ENCODE data around the gene FBXO31. TPM values are rescaled to one million over a fixed set of nuclear protein-coding genes. Genes with fewer than 3 reads are reported as not detected.

Gene FBXO31
- total and polyA plus RNA-seq, 2 donors (not counting 3 experiments of a cell fraction or from before 2014, with no cell fraction given), result 17.1 to 31.8 TPM

DNA sequence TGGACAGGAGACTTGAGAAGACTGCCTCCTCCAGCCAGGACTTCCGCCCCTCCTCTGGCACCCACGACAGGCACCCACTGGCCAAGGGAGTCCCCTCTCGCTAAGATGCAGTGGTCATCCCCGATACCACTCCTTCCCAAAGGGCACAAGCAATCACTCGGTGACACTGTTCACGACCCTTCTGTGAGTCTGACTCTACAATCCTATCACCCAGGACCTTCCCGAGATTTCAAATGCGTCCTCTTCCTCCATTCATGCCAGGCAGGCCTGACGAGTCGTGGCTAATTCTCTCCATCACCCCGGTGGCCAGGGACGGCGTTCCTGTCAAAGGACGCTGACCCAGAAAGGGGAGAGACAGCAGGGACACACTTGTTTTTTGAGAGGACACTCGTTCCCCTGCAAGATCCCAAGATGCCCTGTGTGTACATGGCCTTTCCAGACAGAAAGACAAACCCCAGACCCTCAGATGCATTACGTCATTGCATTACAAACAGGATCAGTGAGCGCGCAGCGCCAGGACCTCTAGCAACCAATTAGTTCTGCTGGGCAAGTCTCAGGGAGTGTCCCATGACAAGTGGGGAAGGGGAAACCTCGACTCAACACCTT lies 12.2 kb downstream of the FBXO31 start:
- FAIRE-seq (no peak), DNase-seq (ENCODE audit: low read depth, low spot score) (no peak)
- intact Hi-C loops (cut with micrococcal nuclease) (no loop called here), dilution Hi-C loops (cut with MboI; ENCODE audit: extremely low pct_ligation_motif_present, low sequenced_read_pairs) (no loop called here)
- CTCF ChIA-PET, result no interaction called here
- no peaks in the 10 kb centered on the region for H4K20me1 ChIP-seq (replicated peaks; ENCODE audit: control insufficient read depth, extremely low read depth, insufficient read depth, low read length)
- H3K79me2 ChIP-seq (ENCODE audit: control insufficient read depth, insufficient read depth, low read length), result peaks cover 55% of the 10 kb centered on the region
- H3K4me1 ChIP-seq (ENCODE audit: control insufficient read depth, extremely low read depth, insufficient read depth, low read length), result peaks cover 20% of the 10 kb centered on the region
- TF ChIP-seq MYC (IDR thresholded peaks at IDR 0.05; ENCODE audit: low read depth, low read length) (no peak), POLR2A (IDR thresholded peaks at IDR 0.05; ENCODE audit: low read depth, low read length) (no peak), EZH2 (IDR thresholded peaks at IDR 0.05; ENCODE audit: borderline replicate concordance, low read depth, low read length, severe bottlenecking) (no peak), FOS (IDR thresholded peaks at IDR 0.05; ENCODE audit: borderline replicate concordance, insufficient read depth, low read length) (no peak), GATA2 (IDR thresholded peaks at IDR 0.05; ENCODE audit: insufficient read depth, insufficient read length, low read depth, low read length) (no peak), JUN (IDR thresholded peaks at IDR 0.05; ENCODE audit: borderline replicate concordance, insufficient read depth, insufficient read length, low read depth) (no peak), POLR2AphosphoS5 (IDR thresholded peaks at IDR 0.05; ENCODE audit: insufficient read depth, low read depth, low read length) (no peak)
- TF ChIP-seq, protein P1, sequence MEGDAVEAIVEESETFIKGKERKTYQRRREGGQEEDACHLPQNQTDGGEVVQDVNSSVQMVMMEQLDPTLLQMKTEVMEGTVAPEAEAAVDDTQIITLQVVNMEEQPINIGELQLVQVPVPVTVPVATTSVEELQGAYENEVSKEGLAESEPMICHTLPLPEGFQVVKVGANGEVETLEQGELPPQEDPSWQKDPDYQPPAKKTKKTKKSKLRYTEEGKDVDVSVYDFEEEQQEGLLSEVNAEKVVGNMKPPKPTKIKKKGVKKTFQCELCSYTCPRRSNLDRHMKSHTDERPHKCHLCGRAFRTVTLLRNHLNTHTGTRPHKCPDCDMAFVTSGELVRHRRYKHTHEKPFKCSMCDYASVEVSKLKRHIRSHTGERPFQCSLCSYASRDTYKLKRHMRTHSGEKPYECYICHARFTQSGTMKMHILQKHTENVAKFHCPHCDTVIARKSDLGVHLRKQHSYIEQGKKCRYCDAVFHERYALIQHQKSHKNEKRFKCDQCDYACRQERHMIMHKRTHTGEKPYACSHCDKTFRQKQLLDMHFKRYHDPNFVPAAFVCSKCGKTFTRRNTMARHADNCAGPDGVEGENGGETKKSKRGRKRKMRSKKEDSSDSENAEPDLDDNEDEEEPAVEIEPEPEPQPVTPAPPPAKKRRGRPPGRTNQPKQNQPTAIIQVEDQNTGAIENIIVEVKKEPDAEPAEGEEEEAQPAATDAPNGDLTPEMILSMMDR (IDR thresholded peaks at IDR 0.05; ENCODE audit: extremely low read depth in 1 of 2, insufficient read depth in 1 of 2, low read depth in 1 of 2, low read length in 2 of 2), result no peak
- TF ChIP-seq, protein P2, sequence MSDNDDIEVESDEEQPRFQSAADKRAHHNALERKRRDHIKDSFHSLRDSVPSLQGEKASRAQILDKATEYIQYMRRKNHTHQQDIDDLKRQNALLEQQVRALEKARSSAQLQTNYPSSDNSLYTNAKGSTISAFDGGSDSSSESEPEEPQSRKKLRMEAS (IDR thresholded peaks at IDR 0.05; ENCODE audit: insufficient read depth, insufficient read length), result no peak
- H3K4me3 ChIP-seq (replicated peaks in 1 of 3; ENCODE audit: insufficient read depth in 1 of 3, low read depth in 1 of 3, low read length in 3 of 3), result no peak overlapping the region
- no peaks in the 10 kb centered on the region for H3K27me3 ChIP-seq (ENCODE audit: control insufficient read depth in 2 of 2, insufficient read depth in 2 of 2, low read length in 2 of 2)
- no peaks in the 10 kb centered on the region for H3K36me3 ChIP-seq (ENCODE audit: control insufficient read depth in 2 of 2, extremely low read depth in 1 of 2, insufficient read depth in 2 of 2, low read length in 2 of 2)
- no peaks in the 10 kb centered on the region for H3K9me3 ChIP-seq (replicated peaks; ENCODE audit: control insufficient read depth, insufficient read depth, low read length)
- no peak overlapping the region for H2AFZ ChIP-seq (ENCODE audit: low read depth, low read length)
- no TSS peak for BruUV-seq (replicated peaks)
- H3K9me1 ChIP-seq (replicated peaks; ENCODE audit: control insufficient read depth, extremely low read depth, insufficient read depth, low read length), result no peaks in the 10 kb centered on the region
- no peak overlapping the region for H3K4me2 ChIP-seq (ENCODE audit: insufficient read depth, low read length)
- no peak overlapping the region for H3K9ac ChIP-seq (replicated peaks; ENCODE audit: extremely low read depth, insufficient read depth, low read length)
- H3K27ac ChIP-seq (ENCODE audit: insufficient read depth, low read depth, low read length), result no peak overlapping the region
- POLR2A ChIA-PET, result no interaction called here

All from endothelial cell of umbilical vein (primary cell).